PFSK-1 (cell line): ENCODE measurements around the gene CHAC1.

Experiments
- FOXP2 ChIP-seq: optimal IDR thresholded peaks from 2 replicates; pipeline ENCODE3; 2011; ENCODE audit warnings: borderline replicate concordance, control low read depth, inconsistent platforms; ENCODE audit not compliant: insufficient read depth; ENCODE audit errors: extremely low read length, extremely low read depth
- POLR2AphosphoS5 ChIP-seq: IDR thresholded peaks from 2 replicates; pipeline ENCODE4 v1.6.1; 2012; ENCODE audit warnings: low read depth, mild to moderate bottlenecking, control low read depth, low read length, moderate library complexity
- SIN3A ChIP-seq: IDR thresholded peaks from 2 replicates; pipeline ENCODE4 v1.6.1; 2012; ENCODE audit warnings: mild to moderate bottlenecking, low read length, moderate library complexity, borderline replicate concordance; ENCODE audit not compliant: insufficient read depth
- TAF1 ChIP-seq: IDR thresholded peaks from 2 replicates; pipeline ENCODE4 v1.6.1; 2012; ENCODE audit warnings: low read length, control low read depth, borderline replicate concordance; ENCODE audit not compliant: insufficient read depth
- TF ChIP-seq, protein P1 (sequence below), 2 experiments: IDR thresholded peaks; 2 replicates each; pipeline versions ENCODE4 v1.6.1 to v1.8.0; 2011 to 2012; ENCODE audit warnings: low read depth in 2 of 2, low read length in 2 of 2, control low read depth in 1 of 2, inconsistent platforms in 1 of 2, mild to moderate bottlenecking in 1 of 2, moderate library complexity in 1 of 2; ENCODE audit not compliant: insufficient read depth in 1 of 2

CHAC1 gene

DNA sequence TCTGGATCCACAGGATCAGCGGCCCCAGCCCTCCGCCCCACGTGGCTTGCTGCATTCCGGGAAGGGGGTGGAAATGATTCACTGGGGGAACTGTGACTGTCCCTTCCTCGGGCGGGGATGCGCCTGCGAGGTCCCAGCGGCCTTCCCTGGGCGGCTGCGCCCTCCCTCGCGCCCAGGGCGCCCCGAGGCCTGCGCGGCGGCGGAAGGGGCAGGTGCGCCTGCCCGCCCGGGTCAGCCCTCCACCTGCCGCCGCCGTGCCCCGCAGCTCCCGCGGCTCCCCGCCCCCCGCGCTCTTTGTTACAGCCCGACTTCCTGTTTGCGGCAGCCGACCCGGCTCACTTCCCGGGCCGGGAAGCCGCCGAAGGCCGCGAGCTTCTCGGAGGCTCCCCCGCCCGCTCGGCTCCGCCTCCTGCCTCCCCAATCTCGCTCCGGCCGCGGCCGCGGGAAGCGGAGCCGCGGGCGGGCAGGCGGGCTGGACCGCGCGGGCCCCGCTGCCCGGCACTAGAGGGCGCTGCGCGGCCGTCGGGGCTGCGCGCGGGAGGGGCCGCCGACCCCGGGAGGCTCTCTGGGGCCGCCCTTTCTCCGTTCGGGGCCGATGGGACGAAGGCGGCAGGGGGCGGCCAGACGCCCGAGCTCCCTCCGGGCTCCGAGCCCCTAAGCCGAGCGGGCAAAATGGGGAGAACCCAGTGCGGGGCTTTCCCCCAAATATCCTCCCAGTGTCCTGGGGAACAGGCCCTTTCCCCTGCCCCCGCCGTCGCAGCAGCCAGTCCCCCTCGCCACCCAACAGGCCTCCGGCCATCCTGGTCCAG is 11.5 kb upstream of the CHAC1 start:
- TF ChIP-seq POLR2AphosphoS5 (0 out of 2 replicates have a peak, but pooled peaks have one; percentile 59), TAF1 (0 out of 2 replicates have a peak, but pooled peaks have one; percentile 33), FOXP2 (peak; percentile 75), SIN3A (peak; percentile 51; the same call in 1 of the 2 replicates)
- TF ChIP-seq, protein P1, sequence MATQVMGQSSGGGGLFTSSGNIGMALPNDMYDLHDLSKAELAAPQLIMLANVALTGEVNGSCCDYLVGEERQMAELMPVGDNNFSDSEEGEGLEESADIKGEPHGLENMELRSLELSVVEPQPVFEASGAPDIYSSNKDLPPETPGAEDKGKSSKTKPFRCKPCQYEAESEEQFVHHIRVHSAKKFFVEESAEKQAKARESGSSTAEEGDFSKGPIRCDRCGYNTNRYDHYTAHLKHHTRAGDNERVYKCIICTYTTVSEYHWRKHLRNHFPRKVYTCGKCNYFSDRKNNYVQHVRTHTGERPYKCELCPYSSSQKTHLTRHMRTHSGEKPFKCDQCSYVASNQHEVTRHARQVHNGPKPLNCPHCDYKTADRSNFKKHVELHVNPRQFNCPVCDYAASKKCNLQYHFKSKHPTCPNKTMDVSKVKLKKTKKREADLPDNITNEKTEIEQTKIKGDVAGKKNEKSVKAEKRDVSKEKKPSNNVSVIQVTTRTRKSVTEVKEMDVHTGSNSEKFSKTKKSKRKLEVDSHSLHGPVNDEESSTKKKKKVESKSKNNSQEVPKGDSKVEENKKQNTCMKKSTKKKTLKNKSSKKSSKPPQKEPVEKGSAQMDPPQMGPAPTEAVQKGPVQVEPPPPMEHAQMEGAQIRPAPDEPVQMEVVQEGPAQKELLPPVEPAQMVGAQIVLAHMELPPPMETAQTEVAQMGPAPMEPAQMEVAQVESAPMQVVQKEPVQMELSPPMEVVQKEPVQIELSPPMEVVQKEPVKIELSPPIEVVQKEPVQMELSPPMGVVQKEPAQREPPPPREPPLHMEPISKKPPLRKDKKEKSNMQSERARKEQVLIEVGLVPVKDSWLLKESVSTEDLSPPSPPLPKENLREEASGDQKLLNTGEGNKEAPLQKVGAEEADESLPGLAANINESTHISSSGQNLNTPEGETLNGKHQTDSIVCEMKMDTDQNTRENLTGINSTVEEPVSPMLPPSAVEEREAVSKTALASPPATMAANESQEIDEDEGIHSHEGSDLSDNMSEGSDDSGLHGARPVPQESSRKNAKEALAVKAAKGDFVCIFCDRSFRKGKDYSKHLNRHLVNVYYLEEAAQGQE (IDR thresholded peaks at IDR 0.05; ENCODE audit: insufficient read depth in 1 of 2, low read depth in 2 of 2, low read length in 2 of 2): 0 out of 4 replicates have a peak, but pooled peaks have one; percentile 3 to 15

DNA sequence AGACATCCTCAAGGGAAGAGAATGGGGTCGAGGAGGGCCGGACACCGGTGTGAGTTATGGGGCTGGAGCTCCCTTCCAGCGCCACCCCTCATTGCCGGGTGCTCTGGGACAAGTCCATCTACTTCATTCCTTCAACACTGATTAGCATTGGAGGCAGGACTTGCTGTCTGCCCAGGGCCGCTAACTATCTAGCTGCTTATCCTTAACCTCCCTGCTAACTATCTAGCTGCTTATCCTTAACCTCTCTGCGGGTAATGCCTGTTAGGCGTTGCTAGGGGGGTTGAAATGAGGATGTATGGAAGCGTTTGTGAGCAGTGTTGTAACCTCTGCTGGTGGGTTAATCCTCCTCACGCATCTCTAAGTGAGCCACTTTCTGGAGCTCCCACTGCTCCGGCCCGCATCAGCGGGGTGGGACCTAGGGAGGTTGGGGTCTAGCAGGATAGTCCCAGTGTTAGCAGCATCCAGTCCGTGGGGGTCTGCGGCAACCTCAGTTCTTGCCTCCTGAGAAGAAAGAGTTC is 10.9 kb upstream of the CHAC1 start:
- no peak for TF ChIP-seq FOXP2
- no peak for TF ChIP-seq SIN3A
- no peak for TF ChIP-seq TAF1

DNA sequence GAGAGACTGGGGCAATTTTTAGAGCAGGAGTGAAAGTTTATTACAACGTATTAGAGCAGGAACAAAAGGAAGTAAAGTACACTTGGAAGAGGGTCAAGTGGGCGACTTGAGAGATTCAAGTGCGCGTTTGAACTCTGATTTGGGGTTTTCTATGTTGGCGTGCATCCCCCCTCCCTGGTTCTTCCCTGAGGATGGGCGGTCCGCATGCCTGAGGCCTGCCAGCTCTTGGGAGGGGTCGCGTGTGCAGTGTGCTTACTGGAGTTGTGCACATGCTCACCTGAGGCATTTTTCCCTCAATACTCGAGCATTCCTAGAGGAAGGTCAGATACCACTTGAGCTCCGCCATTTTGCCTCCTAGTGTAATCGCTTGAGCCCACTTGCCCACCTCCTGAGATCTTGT is 10.4 kb upstream of the CHAC1 start:
- TF ChIP-seq FOXP2: no peak
- TF ChIP-seq POLR2AphosphoS5: no peak
- TF ChIP-seq TAF1: no peak
- no peak for TF ChIP-seq SIN3A
- TF ChIP-seq, protein P1 (IDR thresholded peaks at IDR 0.05; ENCODE audit: insufficient read depth in 1 of 2, low read depth in 2 of 2, low read length in 2 of 2): no peak

DNA sequence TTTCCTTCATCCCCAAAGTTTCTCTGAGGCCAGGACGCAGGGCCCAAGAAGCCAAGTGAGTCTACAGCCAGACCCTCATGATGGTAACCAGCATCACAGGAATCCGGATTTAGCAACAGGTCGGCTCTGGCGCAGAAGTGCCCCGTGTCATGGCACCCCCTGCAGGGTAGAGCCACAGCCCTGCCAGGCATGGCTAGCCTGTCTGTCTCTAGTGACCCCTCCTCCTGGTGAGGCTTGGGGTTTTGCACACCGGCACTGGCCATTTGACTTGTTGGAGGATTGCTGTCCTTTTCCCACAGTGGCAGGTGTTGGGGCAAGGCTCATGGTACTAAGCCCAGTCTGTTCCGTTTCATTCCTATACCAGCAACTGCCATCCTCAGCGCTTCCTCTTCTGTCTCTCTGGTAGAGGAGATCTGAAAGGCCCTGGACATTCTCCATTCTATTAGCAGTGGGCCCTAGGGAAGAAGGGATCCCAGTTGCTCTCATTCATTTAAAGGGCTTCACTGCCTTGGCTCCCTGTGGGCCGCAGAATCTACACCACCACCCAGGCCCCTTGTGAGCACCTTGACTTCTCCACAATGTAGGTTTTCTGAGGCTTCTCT is 9.4 kb upstream of the CHAC1 start:
- TF ChIP-seq SIN3A (no peak), FOXP2 (no peak), TAF1 (no peak), POLR2AphosphoS5 (no peak)
- TF ChIP-seq, protein P1 (IDR thresholded peaks at IDR 0.05; ENCODE audit: insufficient read depth in 1 of 2, low read depth in 2 of 2, low read length in 2 of 2): no peak

DNA sequence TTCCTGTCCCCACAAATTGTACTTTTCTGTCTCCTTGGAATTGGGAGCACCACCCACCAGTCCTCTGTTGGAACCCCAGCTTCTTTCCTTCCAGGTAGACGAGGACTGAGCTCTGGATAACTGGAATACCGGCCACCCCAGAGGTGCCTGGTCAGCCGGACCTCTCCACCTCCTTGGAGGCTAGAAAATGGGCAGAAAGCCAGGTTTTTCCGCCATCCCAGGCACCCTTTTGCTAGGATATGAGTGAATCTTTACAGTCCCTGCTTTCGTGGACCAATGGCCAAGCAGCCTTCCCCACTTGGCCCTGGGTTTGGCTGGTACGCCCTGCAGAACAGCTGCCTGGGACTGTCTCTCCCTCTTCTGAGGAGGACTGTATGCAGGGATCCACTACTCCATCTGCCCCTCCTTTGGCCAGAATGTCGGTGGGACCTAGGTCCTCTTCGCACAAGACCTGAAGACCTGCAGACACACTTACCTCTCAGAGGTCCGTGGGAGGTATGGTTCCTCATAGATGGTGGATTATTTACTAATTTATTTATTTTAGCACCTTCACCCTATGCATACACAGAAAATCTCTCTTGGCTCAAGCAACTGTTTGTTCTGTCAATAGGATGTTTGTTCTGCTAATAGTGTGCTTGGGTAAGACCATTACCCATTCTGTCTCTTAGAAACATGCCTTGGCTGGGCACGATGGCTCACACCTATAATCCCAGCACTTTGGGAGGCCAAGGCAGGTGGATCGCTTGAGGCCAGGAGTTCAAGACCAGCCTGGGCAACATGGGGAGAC is 8.6 kb upstream of the CHAC1 start:
- TF ChIP-seq POLR2AphosphoS5 (no peak), SIN3A (no peak)
